HFFc6 (cell line): Measurements from ENCODE around the gene XIRP1. TPM values are rescaled to one million over a fixed set of nuclear protein-coding genes. Genes with fewer than 3 reads are reported as not detected.

Source experiments
- DNase-seq: peaks from one replicate; pipeline ENCODE4 v3.0.0-alpha.2; 2018
- H3K27ac Mint-ChIP-seq: 2 replicates; pipeline ENCODE4 v1.8.0; 2020; ENCODE audit warnings: mild to moderate bottlenecking, mixed read lengths
- H3K27me3 Mint-ChIP-seq: 2 replicates; pipeline ENCODE4 v1.8.0; 2021; ENCODE audit warnings: mild to moderate bottlenecking, moderate library complexity, mixed read lengths; ENCODE audit not compliant: insufficient read depth
- H3K36me3 Mint-ChIP-seq: 2 replicates; pipeline ENCODE4 v1.8.0; 2021; ENCODE audit warnings: low read depth, mixed read lengths
- H3K4me1 Mint-ChIP-seq: 2 replicates; pipeline ENCODE4 v1.8.0; 2020; ENCODE audit warnings: low read depth, mixed read lengths
- H3K4me3 Mint-ChIP-seq: 2 replicates; pipeline ENCODE4 v1.8.0; 2020; ENCODE audit warnings: mild to moderate bottlenecking, moderate library complexity, mixed read lengths
- H3K9me3 Mint-ChIP-seq: 2 replicates; pipeline ENCODE4 v1.8.0; 2020; ENCODE audit warnings: mild to moderate bottlenecking, mixed read lengths
- CTCF ChIP-seq: fragments of 200-600 bp; sonication (generic); IDR thresholded peaks from 2 replicates; pipeline ENCODE4 v1.5.0; 2021; ENCODE audit warnings: antibody characterized with exemption, mild to moderate bottlenecking
- microRNA-seq: library from miRNA; unstranded; fragments of <30 nt; microRNA quantifications from one replicate; pipeline ENCODE4, GENCODE V29; 2019
- total RNA-seq, 6 experiments: library from RNA; stranded (reverse); fragmentation: NEBNext Ultra II Directional; extraction: Animal tissue kit (Norgen Biotek cat#: 25700); gene quantifications; 2 replicates in 1 of 6; 3 replicates in 5 of 6; pipeline ENCODE4 v1.2.3, GENCODE V29; 2021

Gene XIRP1
- total RNA-seq, 6 experiments from 2014 or later = not detected

- H3K27ac Mint-ChIP-seq = no peak overlapping the region
- H3K4me3 Mint-ChIP-seq = no peak overlapping the region
- peaks cover 4% of the 10 kb centered on the region; the same call in 1 of the 2 replicates for H3K36me3 Mint-ChIP-seq
- H3K9me3 Mint-ChIP-seq = no peaks in the 10 kb centered on the region
- TF ChIP-seq CTCF = no peak
- DNase-seq = no peak
- no peaks in the 10 kb centered on the region; the same call in none of the 2 replicates for H3K27me3 Mint-ChIP-seq
- H3K4me1 Mint-ChIP-seq = peaks cover 16% of the 10 kb centered on the region
Observed at GRCh38 chr3:39134305-39134704, 58.1 kb downstream of the XIRP1 start.

- Mint-ChIP-seq H3K27me3 (no peaks in the 10 kb centered on the region; the same call in none of the 2 replicates), H3K36me3 (peaks cover 4% of the 10 kb centered on the region; the same call in 1 of the 2 replicates), H3K4me3 (no peak overlapping the region), H3K4me1 (peaks cover 11% of the 10 kb centered on the region), H3K9me3 (no peaks in the 10 kb centered on the region), H3K27ac (no peak overlapping the region)
- TF ChIP-seq CTCF = no peak
- DNase-seq = no peak
Observed at GRCh38 chr3:39133822-39134221, 58.6 kb downstream of the XIRP1 start.

Small RNA genes within 50 kb of the gene (microRNA-seq; reads per million reads assigned to microRNA genes)
- gene MIR6822 = not detected

Other genes starting within 250 kb of the XIRP1 start
- gene SCN11A, start 140.7 kb downstream of the XIRP1 start, total RNA-seq = not detected
- 10 to 100 TPM; 25.7 to 29.1 (median 28.1) TPM for gene WDR48, start 140.6 kb downstream of the XIRP1 start, total RNA-seq
- gene GORASP1, start 85.0 kb downstream of the XIRP1 start, total RNA-seq = 10 to 100 TPM; 42.7 to 52.1 (median 47.0) TPM
- 1 to 10 TPM in 5 of 6 experiments, under 1 TPM in 1; 0.91 to 2.2 (median 1.8) TPM for gene TTC21A, start 84.9 kb downstream of the XIRP1 start, total RNA-seq
- gene CSRNP1, start 39.0 kb downstream of the XIRP1 start, total RNA-seq = 10 to 100 TPM; 10.5 to 18.2 (median 12.5) TPM
- not detected for gene CX3CR1, start 87.4 kb upstream of the XIRP1 start, total RNA-seq
- not detected for gene CCR8, start 137.1 kb upstream of the XIRP1 start, total RNA-seq
- 10 to 100 TPM; 24.8 to 32.4 (median 27.9) TPM for gene SLC25A38, start 190.8 kb upstream of the XIRP1 start, total RNA-seq
- 1,000 to 10,000 TPM; 1,595 to 1,900 (median 1,723) TPM for gene RPSA, start 214.1 kb upstream of the XIRP1 start, total RNA-seq